Measurements from ENCODE around the gene CCDC18. TPM values are rescaled to one million over a fixed set of nuclear protein-coding genes. Genes with fewer than 3 reads are reported as not detected.

Gene CCDC18
- total RNA-seq, 1 donor = 6.2 TPM

DNA sequence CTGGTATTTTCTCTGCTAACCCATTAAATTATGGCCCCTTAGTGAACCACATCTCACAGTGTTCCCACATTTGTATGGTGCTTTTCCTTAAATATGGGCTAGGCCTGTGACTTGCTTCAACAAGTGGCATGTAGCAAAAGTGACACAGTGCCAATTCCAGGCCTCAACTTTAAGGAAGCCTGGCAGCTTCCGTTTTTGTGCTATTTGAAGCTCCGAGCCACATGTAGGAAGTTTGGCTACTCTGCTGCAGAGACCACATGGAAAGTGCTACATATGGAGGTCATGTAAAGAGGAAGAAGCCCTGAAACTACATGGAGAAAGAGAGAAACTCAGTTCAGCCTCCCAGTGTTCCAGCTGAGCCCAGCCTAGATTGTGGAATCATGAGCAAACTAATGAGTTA lies 136.7 kb downstream of the CCDC18 start:
- TF ChIP-seq, protein P1, sequence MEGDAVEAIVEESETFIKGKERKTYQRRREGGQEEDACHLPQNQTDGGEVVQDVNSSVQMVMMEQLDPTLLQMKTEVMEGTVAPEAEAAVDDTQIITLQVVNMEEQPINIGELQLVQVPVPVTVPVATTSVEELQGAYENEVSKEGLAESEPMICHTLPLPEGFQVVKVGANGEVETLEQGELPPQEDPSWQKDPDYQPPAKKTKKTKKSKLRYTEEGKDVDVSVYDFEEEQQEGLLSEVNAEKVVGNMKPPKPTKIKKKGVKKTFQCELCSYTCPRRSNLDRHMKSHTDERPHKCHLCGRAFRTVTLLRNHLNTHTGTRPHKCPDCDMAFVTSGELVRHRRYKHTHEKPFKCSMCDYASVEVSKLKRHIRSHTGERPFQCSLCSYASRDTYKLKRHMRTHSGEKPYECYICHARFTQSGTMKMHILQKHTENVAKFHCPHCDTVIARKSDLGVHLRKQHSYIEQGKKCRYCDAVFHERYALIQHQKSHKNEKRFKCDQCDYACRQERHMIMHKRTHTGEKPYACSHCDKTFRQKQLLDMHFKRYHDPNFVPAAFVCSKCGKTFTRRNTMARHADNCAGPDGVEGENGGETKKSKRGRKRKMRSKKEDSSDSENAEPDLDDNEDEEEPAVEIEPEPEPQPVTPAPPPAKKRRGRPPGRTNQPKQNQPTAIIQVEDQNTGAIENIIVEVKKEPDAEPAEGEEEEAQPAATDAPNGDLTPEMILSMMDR (IDR thresholded peaks at IDR 0.05; ENCODE audit: extremely low read depth, low read depth, low read length) = no peak
- Histone ChIP-seq H3K9me3 (ENCODE audit: low read depth, low read length) (no peaks in the 10 kb centered on the region), H3K79me2 (ENCODE audit: insufficient read depth, low read length) (no peaks in the 10 kb centered on the region), H3K4me3 (ENCODE audit: insufficient read depth, low read length) (no peak overlapping the region), H3K4me2 (ENCODE audit: insufficient read depth, low read length) (no peak overlapping the region), H3K27ac (ENCODE audit: low read depth, low read length) (no peak overlapping the region), H4K20me1 (ENCODE audit: insufficient read depth, low read length) (no peaks in the 10 kb centered on the region), H3K4me1 (ENCODE audit: insufficient read depth, low read length) (no peaks in the 10 kb centered on the region), H3K27me3 (ENCODE audit: insufficient read depth, low read length) (no peaks in the 10 kb centered on the region), H3K36me3 (ENCODE audit: insufficient read depth, low read length) (no peaks in the 10 kb centered on the region), H2AFZ (ENCODE audit: low read length) (no peak overlapping the region)
- DNase-seq (ENCODE audit: insufficient read length, low spot score, missing footprints) = no peak

DNA sequence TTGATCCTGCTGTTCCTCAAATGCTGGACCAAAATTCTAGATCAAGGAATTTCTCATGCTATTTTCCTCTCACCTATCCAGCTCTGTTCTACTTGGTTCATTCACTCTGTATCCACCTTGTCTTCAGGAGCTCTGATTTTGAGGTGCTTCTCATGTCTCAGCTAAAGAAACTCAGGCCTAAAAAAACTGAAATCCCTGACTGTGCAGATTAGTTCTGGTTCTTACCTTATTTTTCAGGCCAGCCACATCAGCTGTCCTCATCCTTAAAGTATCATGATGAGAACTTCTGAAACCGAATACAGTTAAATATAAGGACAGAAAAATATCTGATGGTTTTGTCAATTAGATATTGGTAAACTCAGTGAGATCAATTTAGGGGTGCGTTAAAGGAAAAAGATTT lies 137.4 kb downstream of the CCDC18 start:
- TF ChIP-seq, protein P1 (IDR thresholded peaks at IDR 0.05; ENCODE audit: extremely low read depth, low read depth, low read length) = no peak
- no peaks in the 10 kb centered on the region for H3K4me1 ChIP-seq (ENCODE audit: insufficient read depth, low read length)
- no peak overlapping the region for H3K4me3 ChIP-seq (ENCODE audit: insufficient read depth, low read length)
- H3K36me3 ChIP-seq (ENCODE audit: insufficient read depth, low read length) = no peaks in the 10 kb centered on the region
- H3K9me3 ChIP-seq (ENCODE audit: low read depth, low read length) = no peaks in the 10 kb centered on the region
- no peaks in the 10 kb centered on the region for H4K20me1 ChIP-seq (ENCODE audit: insufficient read depth, low read length)
- no peak overlapping the region for H2AFZ ChIP-seq (ENCODE audit: low read length)
- no peaks in the 10 kb centered on the region for H3K79me2 ChIP-seq (ENCODE audit: insufficient read depth, low read length)
- H3K4me2 ChIP-seq (ENCODE audit: insufficient read depth, low read length) = no peak overlapping the region
- H3K27me3 ChIP-seq (ENCODE audit: insufficient read depth, low read length) = no peaks in the 10 kb centered on the region
- DNase-seq (ENCODE audit: insufficient read length, low spot score, missing footprints) = no peak
- no peak overlapping the region for H3K27ac ChIP-seq (ENCODE audit: low read depth, low read length)

DNA sequence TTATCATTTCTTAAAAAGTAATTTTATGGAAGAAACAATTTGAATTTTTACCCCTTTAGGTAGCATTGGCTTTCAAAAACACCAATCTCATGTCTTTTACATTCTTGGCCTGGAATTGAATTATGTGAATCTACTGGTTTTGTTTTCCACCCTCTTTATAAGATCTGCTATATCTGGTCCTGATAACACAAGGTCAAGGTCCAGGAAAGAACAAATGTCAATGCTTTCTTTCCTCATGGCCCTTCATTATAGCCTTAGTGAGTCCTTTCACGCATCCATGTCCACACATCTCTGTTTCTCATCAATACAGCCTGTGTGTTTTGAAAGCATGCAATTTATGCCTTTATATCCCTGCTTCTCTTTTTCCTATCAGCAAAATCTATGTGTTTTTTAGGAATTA lies 141.2 kb downstream of the CCDC18 start:
- no peak overlapping the region for H3K27ac ChIP-seq (ENCODE audit: low read depth, low read length)
- no peaks in the 10 kb centered on the region for H4K20me1 ChIP-seq (ENCODE audit: insufficient read depth, low read length)
- no peaks in the 10 kb centered on the region for H3K27me3 ChIP-seq (ENCODE audit: insufficient read depth, low read length)
- no peak overlapping the region for H3K4me2 ChIP-seq (ENCODE audit: insufficient read depth, low read length)
- H3K4me3 ChIP-seq (ENCODE audit: insufficient read depth, low read length) = no peak overlapping the region
- H3K4me1 ChIP-seq (ENCODE audit: insufficient read depth, low read length) = peaks cover 15% of the 10 kb centered on the region
- no peaks in the 10 kb centered on the region for H3K36me3 ChIP-seq (ENCODE audit: insufficient read depth, low read length)
- no peaks in the 10 kb centered on the region for H3K9me3 ChIP-seq (ENCODE audit: low read depth, low read length)
- no peak overlapping the region for H2AFZ ChIP-seq (ENCODE audit: low read length)
- DNase-seq (ENCODE audit: insufficient read length, low spot score, missing footprints) = no peak
- H3K79me2 ChIP-seq (ENCODE audit: insufficient read depth, low read length) = no peaks in the 10 kb centered on the region
- TF ChIP-seq, protein P1 (IDR thresholded peaks at IDR 0.05; ENCODE audit: extremely low read depth, low read depth, low read length) = no peak

DNA sequence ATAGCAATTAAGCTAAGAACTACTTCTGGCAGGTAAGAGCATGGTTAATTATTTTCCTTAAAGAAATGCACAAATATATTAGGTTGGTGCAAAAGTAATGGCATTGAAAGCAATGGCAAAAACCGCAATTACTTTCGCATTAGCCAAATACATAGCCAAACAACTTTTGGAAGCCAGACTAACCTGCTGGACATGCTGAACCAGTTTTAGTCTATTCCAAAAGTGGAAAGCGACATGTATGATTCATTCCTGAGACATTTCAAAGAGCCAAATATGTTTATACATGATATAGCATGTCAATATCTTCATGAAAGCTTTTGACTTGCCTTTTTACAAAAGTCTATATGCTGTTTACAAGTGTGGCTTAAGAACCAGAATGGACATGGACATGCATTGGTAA lies 141.8 kb downstream of the CCDC18 start:
- Histone ChIP-seq H3K27me3 (ENCODE audit: insufficient read depth, low read length) (no peaks in the 10 kb centered on the region), H3K9me3 (ENCODE audit: low read depth, low read length) (no peaks in the 10 kb centered on the region), H4K20me1 (ENCODE audit: insufficient read depth, low read length) (no peaks in the 10 kb centered on the region), H3K36me3 (ENCODE audit: insufficient read depth, low read length) (no peaks in the 10 kb centered on the region), H2AFZ (ENCODE audit: low read length) (no peak overlapping the region), H3K4me2 (ENCODE audit: insufficient read depth, low read length) (no peak overlapping the region), H3K4me3 (ENCODE audit: insufficient read depth, low read length) (no peak overlapping the region), H3K4me1 (ENCODE audit: insufficient read depth, low read length) (peaks cover 15% of the 10 kb centered on the region), H3K27ac (ENCODE audit: low read depth, low read length) (no peak overlapping the region), H3K79me2 (ENCODE audit: insufficient read depth, low read length) (no peaks in the 10 kb centered on the region)
- no peak for DNase-seq (ENCODE audit: insufficient read length, low spot score, missing footprints)
- TF ChIP-seq, protein P1 (IDR thresholded peaks at IDR 0.05; ENCODE audit: extremely low read depth, low read depth, low read length) = no peak
